ENCODE results near the gene GATA2. TPM values are rescaled to one million over a fixed set of nuclear protein-coding genes. Genes with fewer than 3 reads are reported as not detected.

The GATA2 gene
- total RNA-seq, 6 experiments from 2014 or later, result 71.0 to 97.5 (median 79.6) TPM

GRCh38 chr3:128473737-128474136 lies 19.3 kb downstream of the GATA2 start:
- H3K4me1 Mint-ChIP-seq (ENCODE audit: low read depth), result no peaks in the 10 kb centered on the region
- peaks cover 18% of the 10 kb centered on the region for H3K27me3 Mint-ChIP-seq (ENCODE audit: insufficient read depth)
- no peak for DNase-seq
- no peak overlapping the region for H3K4me3 Mint-ChIP-seq
- TF ChIP-seq CTCF (IDR thresholded peaks at IDR 0.05), result no peak
- H3K9me3 Mint-ChIP-seq, result peaks cover 5% of the 10 kb centered on the region; the same call in 1 of the 2 replicates
- H3K36me3 Mint-ChIP-seq (ENCODE audit: low read depth), result peaks cover 14% of the 10 kb centered on the region
- no peak overlapping the region for H3K27ac Mint-ChIP-seq

GRCh38 chr3:128473180-128473519 lies 19.9 kb downstream of the GATA2 start:
- peaks cover 8% of the 10 kb centered on the region; the same call in 1 of the 2 replicates for H3K36me3 Mint-ChIP-seq (ENCODE audit: low read depth)
- no peak for DNase-seq
- peaks cover 21% of the 10 kb centered on the region for H3K27me3 Mint-ChIP-seq (ENCODE audit: insufficient read depth)
- no peak overlapping the region for H3K27ac Mint-ChIP-seq
- no peaks in the 10 kb centered on the region for H3K4me1 Mint-ChIP-seq (ENCODE audit: low read depth)
- TF ChIP-seq CTCF (IDR thresholded peaks at IDR 0.05), result no peak
- peaks cover 5% of the 10 kb centered on the region; the same call in 1 of the 2 replicates for H3K9me3 Mint-ChIP-seq
- no peak overlapping the region for H3K4me3 Mint-ChIP-seq

- no peak for DNase-seq
- Mint-ChIP-seq H3K27ac (no peak overlapping the region), H3K36me3 (ENCODE audit: low read depth) (0 out of 2 replicates have a peak, but pooled peaks cover 4% of the 10 kb centered on the region), H3K9me3 (peaks cover 5% of the 10 kb centered on the region; the same call in 1 of the 2 replicates), H3K4me3 (no peak overlapping the region), H3K27me3 (ENCODE audit: insufficient read depth) (peaks cover 21% of the 10 kb centered on the region), H3K4me1 (ENCODE audit: low read depth) (no peaks in the 10 kb centered on the region)
- TF ChIP-seq CTCF (IDR thresholded peaks at IDR 0.05), result no peak
Measured at GRCh38 chr3:128472449-128473179, 20.4 kb downstream of the GATA2 start.

- TF ChIP-seq CTCF (IDR thresholded peaks at IDR 0.05), result no peak
- H3K4me1 Mint-ChIP-seq (ENCODE audit: low read depth), result no peaks in the 10 kb centered on the region
- H3K27ac Mint-ChIP-seq, result no peak overlapping the region
- H3K36me3 Mint-ChIP-seq (ENCODE audit: low read depth), result 0 out of 2 replicates have a peak, but pooled peaks cover 4% of the 10 kb centered on the region
- peaks cover 5% of the 10 kb centered on the region; the same call in 1 of the 2 replicates for H3K9me3 Mint-ChIP-seq
- DNase-seq, result no peak
- no peak overlapping the region for H3K4me3 Mint-ChIP-seq
- peaks cover 26% of the 10 kb centered on the region for H3K27me3 Mint-ChIP-seq (ENCODE audit: insufficient read depth)
Measured at GRCh38 chr3:128471720-128472119, 21.3 kb downstream of the GATA2 start.

GRCh38 chr3:128471110-128471509 lies 21.9 kb downstream of the GATA2 start:
- no peak for DNase-seq
- no peak for TF ChIP-seq CTCF (IDR thresholded peaks at IDR 0.05)
- peaks cover 5% of the 10 kb centered on the region; the same call in 1 of the 2 replicates for H3K9me3 Mint-ChIP-seq
- H3K27me3 Mint-ChIP-seq (ENCODE audit: insufficient read depth), result peaks cover 31% of the 10 kb centered on the region
- no peak overlapping the region for H3K4me3 Mint-ChIP-seq
- H3K27ac Mint-ChIP-seq, result no peak overlapping the region
- no peaks in the 10 kb centered on the region for H3K4me1 Mint-ChIP-seq (ENCODE audit: low read depth)
- H3K36me3 Mint-ChIP-seq (ENCODE audit: low read depth), result 0 out of 2 replicates have a peak, but pooled peaks cover 4% of the 10 kb centered on the region
